ENCODE measurements around the gene FSD1. TPM values are rescaled to one million over a fixed set of nuclear protein-coding genes. Genes with fewer than 3 reads are reported as not detected.

FSD1 gene
- total RNA-seq, 2 experiments from 2014 or later, result 23.1 to 25.3 TPM

Other genes with a start within 250 kb of the FSD1 start
- gene ZBTB7A, start 237.7 kb upstream of the FSD1 start, total RNA-seq, result 10 to 100 TPM; 24.0 to 26.4 TPM
- 100 to 1,000 TPM; 108 to 133 TPM for gene MAP2K2, start 180.5 kb upstream of the FSD1 start, total RNA-seq
- not detected for gene CREB3L3, start 151.0 kb upstream of the FSD1 start, total RNA-seq
- 10 to 100 TPM; 26.2 to 29.4 TPM for gene SIRT6, start 122.0 kb upstream of the FSD1 start, total RNA-seq
- gene ANKRD24, start 121.9 kb upstream of the FSD1 start, total RNA-seq, result 1 to 10 TPM; 1.1 to 1.3 TPM
- gene EBI3, start 75.1 kb upstream of the FSD1 start, total RNA-seq, result 10 to 100 TPM; 14.5 to 16.8 TPM
- gene YJU2, start 57.5 kb upstream of the FSD1 start, total RNA-seq, result 10 to 100 TPM; 29.8 to 34.8 TPM
- gene SHD, start 25.3 kb upstream of the FSD1 start, total RNA-seq, result not detected
- 10 to 100 TPM; 15.8 to 16.1 TPM for gene TMIGD2, start 2.2 kb upstream of the FSD1 start, total RNA-seq
- 10 to 100 TPM; 11.0 to 11.5 TPM for gene STAP2, start 34.2 kb downstream of the FSD1 start, total RNA-seq
- 10 to 100 TPM; 12.6 to 18.0 TPM for gene MPND, start 39.0 kb downstream of the FSD1 start, total RNA-seq
- 10 to 100 TPM; 42.0 to 46.8 TPM for gene SH3GL1, start 95.9 kb downstream of the FSD1 start, total RNA-seq
- 10 to 100 TPM; 77.0 to 78.9 TPM for gene CHAF1A, start 98.0 kb downstream of the FSD1 start, total RNA-seq
- 10 to 100 TPM; 32.9 to 38.4 TPM for gene UBXN6, start 153.2 kb downstream of the FSD1 start, total RNA-seq
- gene HDGFL2, start 167.7 kb downstream of the FSD1 start, total RNA-seq, result 10 to 100 TPM; 50.5 to 68.1 TPM
- not detected for gene PLIN4, start 213.9 kb downstream of the FSD1 start, total RNA-seq
- gene PLIN5, start 230.6 kb downstream of the FSD1 start, total RNA-seq, result not detected
- gene LRG1, start 235.4 kb downstream of the FSD1 start, total RNA-seq, result under 1 TPM; 0.35 to 0.57 TPM

Measured in activated CD4-positive, alpha-beta T cell treated with anti-CD3 and anti-CD28 coated beads for 36 hours (primary cell).